Measurements from ENCODE around the gene RNASE2.
"Not testable (repeated sequence)": the region's sequence is repeated elsewhere in the genome, so short reads cannot be mapped to it uniquely, and the experiment has no call there.

The RNASE2 gene

GRCh38 chr14:20982646-20983369 is 27.5 kb downstream of the RNASE2 start:
- no peak for DNase-seq (ENCODE audit: low spot score)

DNA sequence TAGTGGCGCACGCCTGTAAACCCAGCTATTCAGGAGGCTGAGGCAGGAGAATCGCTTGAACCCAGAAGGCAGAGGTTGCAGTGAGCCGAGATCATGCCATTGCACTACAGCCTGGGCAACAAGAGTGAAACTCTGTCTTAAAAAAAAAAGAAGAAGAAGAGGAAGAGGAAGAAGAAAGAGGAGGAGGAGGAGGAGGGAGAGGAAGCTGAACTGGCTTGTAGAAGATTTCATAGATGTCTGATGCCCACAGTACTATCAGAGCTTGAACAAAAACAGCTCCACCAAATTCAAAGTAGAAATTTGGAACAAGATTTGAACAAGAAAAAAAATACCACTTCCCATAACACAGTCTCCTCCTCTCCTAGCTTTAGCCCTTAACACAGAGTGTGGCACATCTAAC is 30.4 kb downstream of the RNASE2 start:
- not testable (repeated sequence) for DNase-seq (ENCODE audit: low spot score)

DNA sequence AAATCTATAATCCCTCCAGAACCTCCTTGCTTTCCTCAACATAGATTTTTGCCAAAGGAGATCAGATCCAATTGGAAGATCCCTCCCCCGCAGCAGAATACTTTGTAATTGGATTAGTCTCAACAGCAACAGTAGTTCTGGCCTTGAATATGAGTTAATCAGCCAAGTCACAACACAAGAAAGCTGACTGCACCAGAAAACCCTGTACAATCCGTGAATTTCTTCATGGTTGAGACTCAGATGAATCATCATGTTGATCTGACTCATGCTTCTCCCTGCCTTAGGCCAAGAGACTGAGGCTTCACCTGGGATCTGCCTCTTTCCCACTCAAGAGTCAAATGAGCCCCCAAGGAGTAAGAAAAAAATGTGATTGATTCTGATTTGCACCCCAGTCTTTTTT is 31.5 kb downstream of the RNASE2 start:
- no peak for DNase-seq (ENCODE audit: low spot score)

- no peak for DNase-seq (ENCODE audit: low spot score)
Measured at GRCh38 chr14:20988717-20989470, 33.6 kb downstream of the RNASE2 start.

- DNase-seq (ENCODE audit: low spot score) = no peak
Measured at GRCh38 chr14:20989471-20989786, 34.1 kb downstream of the RNASE2 start.

DNA sequence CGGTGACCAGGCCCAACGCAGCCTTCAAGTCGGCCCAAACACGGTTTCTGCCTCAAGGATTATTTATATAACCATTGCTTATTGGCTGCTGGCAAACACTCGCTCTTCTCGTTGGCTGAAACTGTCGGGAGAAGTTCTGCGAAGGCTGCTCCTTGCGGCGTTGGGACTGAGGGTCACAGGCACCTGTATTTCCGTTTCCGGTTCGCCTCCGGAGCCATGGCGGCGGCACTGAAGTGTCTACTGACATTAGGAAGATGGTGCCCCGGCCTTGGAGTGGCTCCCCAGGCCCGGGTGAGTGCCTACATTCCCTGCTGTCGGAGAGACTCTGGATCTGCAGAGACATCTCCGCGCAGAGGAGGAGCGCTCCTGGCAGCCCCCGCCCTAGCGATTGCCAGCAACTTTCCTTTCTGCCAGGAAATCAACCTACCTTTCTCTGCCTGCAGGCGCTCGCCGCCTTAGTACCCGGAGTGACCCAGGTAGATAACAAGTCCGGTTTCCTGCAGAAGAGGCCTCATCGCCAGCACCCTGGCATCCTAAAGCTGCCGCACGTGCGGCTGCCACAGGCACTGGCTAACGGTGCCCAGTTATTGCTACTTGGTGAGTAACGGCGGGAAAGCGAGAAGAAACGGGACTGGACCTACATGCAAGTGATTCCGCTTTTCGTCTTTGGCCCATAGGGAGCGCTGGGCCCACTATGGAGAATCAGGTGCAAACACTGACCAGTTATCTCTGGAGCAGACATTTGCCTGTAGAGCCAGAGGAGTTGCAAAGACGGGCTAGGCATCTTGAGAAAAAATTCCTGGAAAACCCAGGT is 34.7 kb downstream of the RNASE2 start, which contains the start of gene METTL17:
METTL17 (plus strand) TSS at position 194 of the 814 bp plus-strand sequence; CDS start at position 217, 23 bp downstream.
- peak; percentile 70 for DNase-seq (ENCODE audit: low spot score)

GRCh38 chr14:20996521-20996920 is 41.2 kb downstream of the RNASE2 start:
- DNase-seq (ENCODE audit: low spot score) = no peak

DNA sequence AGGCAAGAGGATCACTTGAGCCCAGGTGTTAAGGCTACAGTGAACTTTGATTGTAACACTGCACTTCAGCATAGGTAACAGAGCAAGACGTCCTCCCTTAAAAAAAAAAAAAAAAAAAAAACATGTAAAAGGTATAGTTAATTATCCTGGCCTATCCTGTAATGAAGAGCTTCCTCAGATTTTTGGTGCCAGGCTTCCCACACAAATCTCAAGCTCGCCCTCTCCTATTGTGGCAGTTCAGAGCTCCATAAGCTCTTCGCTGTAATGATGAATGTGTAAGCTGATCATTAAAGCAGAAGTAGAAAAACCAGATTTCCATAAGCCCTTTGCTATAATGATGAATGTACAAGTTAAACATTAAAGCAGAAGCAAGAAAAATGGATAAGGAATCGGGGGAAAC is 41.8 kb downstream of the RNASE2 start:
- no peak for DNase-seq (ENCODE audit: low spot score)

DNA sequence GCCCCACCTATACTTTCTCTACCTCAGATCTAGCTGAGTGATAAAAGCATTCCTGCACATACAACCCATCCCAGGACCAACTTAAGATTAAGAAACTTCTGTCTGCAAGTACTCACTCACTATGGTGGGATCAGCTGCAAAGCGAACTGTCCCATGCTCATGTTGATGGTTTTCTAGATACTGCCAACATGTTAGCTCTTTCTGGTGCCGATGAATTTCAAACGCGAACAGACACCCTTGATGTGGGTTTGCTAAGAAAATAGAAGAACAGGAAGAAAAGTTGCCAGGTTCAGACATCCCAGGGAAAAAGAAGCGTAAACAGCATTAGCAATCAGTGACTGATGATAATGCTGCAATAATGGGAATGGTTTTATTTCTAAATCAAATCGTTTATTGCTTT is 42.3 kb downstream of the RNASE2 start:
- no peak for DNase-seq (ENCODE audit: low spot score)

DNA sequence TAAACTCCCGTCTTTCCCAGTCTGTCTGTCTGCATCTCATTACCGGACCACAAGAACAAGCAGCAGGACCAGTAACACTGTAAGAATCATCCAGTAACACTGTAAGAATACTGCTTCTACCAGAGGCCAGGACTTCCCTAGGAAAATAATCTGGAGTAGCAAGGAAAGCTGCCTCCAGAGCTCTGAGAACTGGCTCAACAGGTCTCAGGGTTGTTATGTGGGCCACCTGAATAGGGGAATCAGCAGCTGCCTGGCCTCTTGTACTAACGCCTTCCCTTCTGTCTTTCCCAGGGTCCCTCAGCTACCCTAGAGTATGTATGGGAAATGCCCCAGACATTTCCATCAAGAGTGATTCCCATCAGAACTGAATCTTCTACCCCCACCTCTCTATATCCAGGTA is 42.9 kb downstream of the RNASE2 start:
- DNase-seq (ENCODE audit: low spot score) = no peak

- no peak for DNase-seq (ENCODE audit: low spot score)
Measured at GRCh38 chr14:20998674-20999366, 43.5 kb downstream of the RNASE2 start, which contains the start of gene SLC39A2. Gene SLC39A2 (plus strand): TSS chr14:20999293. CDS start chr14:20999447, 154 bp downstream.

DNA sequence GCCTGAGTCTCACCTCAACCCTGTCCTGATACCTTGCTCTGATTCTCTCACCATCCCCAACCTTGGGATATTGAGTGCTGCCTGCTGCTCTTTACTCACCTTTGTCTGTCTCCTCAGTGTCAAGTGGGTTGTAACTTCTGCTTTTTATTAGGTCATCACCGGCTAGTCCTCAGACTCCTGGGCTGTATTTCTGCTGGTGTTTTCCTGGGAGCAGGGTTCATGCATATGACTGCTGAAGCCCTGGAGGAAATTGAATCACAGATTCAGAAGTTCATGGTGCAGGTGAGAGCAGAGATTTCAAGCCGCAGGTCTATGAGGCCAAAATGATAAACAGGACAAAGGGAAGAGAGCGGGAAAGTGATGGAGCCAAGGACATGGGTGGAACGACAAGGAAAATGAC is 44.3 kb downstream of the RNASE2 start:
- DNase-seq (ENCODE audit: low spot score) = no peak

GRCh38 chr14:21001218-21001617 is 45.9 kb downstream of the RNASE2 start:
- DNase-seq (ENCODE audit: low spot score) = no peak

- DNase-seq (ENCODE audit: low spot score) = no peak
Measured at GRCh38 chr14:21003788-21004346, 48.6 kb downstream of the RNASE2 start.

Measured in HuH-7.5 (cell line).